CD4-positive, alpha-beta T cell treated with Interleukin-10 for 1 hour (primary cell): ENCODE data around the gene BPI.
"Not testable (repeated sequence)": the region's sequence is repeated elsewhere in the genome, so short reads cannot be mapped to it uniquely, and the experiment has no call there.

Experiments used
- DNase-seq: peaks from one replicate; pipeline ENCODE4 v3.0.0-alpha.2; 2020

Gene BPI

DNA sequence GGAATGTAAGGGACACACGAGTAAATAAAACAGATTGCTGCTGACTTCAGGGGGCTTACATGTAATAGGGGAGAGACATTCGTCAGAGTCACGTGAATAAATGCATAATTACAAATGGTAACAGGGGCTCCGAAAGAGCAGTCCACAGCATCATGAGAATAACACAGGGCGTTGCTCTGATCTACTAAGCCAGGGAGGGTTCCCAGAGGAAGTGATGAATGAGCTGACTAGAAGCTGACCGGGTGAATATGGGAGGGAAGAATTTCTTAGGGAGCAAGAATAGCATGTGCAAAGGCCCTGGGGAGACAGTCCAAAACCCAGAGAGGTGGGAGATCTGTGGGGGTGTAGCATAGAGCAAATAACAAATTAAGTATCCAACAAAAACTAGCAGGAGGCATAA lies 2.4 kb downstream of the BPI start:
- no peak for DNase-seq

DNA sequence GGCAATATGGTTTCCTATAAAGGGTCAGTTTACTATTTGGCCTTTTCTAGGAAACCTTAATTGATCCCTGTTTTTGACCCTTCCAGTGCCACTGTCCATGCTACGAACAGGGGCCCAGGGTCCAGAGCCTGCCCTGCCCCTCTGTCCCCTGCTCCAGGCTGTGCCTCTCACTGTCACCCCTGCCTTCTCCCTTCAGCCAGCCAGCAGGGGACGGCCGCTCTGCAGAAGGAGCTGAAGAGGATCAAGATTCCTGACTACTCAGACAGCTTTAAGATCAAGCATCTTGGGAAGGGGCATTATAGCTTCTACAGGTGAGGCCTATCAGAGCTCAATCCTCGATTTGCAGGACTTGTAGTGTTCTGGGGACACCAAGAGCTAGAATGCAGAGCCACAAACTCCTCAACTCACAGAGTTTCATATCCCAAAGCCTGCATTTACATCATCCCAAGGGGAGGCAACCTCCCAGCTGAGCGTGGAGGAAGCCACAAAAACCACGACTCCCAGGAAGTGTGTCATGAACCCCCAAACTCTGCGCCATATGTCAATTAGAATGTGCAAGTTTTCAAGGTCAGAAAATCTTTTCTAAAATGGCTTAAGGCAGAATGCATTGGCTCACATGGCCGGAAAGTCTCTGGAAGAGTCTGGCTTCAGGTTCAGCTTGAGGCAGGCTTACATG lies 3.6 kb downstream of the BPI start:
- no peak for DNase-seq

DNA sequence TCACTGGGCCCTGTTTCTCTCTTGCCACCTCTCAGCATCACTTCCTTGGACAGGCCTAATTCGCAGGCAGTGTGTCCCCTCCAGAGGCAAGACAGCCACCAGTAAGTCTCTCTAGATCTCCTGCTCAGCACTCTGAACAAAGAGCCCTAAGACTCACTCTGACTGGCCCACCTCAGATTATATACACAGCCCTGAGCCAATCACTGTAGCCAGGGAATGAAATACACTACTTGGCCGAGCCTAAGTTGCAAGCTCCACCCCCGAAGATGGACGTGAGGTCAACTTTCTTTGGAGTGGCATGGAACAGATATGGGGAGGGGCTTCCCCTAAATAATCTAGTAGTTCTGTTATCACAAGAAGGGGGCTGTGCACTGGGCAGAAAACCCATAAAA lies 4.1 kb downstream of the BPI start:
- no peak for DNase-seq

DNA sequence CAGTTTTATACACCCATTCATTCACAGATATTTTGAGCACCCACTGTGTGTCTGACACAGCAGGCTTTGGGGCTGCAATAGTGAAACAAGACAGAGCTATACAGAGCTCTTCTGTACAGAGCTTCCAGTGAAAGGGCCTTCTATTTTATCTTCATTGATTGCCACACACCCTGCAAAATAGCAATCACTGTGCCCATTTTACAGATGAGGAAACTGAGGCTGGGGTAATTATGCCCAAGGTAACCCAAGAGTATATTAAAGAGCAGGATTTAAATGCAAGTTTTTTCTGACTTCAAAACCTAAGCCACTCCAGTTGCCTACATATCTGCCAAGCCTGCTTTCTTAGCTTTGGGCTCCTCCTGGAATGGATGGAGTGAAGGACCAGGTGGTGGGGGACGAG lies 4.5 kb downstream of the BPI start:
- no peak for DNase-seq

DNA sequence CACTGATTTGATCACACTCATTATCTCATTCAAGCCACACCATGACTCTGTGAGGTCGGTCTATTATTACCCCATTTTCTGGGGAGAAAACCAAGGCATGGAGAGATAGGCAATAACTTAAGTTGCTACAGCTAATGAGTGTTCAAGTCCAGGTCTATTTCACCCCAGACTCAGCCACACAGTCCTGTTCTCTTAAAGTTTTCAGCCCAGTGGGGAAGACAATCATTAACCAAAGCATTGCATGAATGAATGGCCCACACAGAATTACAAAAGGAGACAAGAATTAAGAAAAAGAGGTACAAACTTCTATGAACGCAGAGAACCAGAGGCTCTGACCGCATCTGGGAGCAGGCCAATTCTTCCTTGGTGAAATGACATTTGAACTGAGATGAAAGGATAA lies 7.1 kb downstream of the BPI start:
- no peak for DNase-seq

DNA sequence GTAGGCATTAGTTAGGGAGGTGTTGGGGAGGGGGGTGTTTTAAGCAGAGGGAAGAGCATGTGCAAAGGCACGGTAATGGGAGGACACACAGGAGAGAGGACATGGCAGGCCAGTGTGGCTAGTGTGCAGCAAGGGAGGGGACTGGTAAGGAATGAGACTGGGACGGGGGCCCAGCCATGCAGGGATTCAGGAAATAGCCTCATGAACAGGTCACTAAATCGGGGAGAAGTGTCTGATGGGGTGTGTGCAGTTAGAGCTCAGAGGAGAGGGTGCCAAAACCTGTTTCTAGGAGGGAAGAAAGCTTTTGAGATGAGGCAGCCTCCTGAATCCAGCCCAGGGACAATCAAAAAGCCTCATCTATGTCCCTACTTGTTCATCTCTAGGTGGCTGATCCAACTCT lies 7.5 kb downstream of the BPI start:
- no peak for DNase-seq

DNA sequence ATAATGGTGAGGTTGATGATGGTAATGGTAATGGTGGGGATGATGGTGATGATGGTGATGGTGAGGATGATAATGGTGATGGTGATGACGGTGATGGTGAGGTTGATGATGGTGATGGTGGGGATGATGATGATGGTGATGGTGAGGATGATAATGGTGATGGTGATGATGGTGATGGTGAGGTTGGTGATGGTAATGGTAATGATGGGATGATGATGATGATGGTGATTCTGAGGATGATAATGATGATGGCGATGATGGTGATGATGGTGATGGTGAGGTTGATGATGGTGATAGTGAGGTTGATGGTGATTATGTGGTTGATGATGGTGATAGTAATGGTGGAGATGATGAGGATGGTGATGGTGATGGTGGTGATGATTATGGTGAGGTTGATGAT lies 9.7 kb downstream of the BPI start:
- DNase-seq: no peak

DNA sequence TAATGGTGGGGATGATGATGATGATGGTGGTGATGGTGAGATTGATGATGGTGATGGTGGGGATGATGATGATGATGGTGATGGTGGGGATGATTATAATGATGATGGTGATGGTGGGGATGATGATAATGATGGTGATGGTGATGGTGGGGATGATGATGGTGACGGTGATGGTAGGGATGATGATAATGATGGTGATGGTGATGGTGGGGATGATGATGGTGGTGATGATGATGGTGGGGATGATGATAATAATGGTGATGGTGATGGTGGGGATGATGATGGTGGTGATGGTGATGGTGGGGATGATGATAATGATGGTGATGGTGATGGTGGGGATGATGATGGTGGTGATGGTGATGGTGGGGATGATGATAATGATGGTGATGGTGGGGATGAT lies 10.4 kb downstream of the BPI start:
- DNase-seq: not testable (repeated sequence)

DNA sequence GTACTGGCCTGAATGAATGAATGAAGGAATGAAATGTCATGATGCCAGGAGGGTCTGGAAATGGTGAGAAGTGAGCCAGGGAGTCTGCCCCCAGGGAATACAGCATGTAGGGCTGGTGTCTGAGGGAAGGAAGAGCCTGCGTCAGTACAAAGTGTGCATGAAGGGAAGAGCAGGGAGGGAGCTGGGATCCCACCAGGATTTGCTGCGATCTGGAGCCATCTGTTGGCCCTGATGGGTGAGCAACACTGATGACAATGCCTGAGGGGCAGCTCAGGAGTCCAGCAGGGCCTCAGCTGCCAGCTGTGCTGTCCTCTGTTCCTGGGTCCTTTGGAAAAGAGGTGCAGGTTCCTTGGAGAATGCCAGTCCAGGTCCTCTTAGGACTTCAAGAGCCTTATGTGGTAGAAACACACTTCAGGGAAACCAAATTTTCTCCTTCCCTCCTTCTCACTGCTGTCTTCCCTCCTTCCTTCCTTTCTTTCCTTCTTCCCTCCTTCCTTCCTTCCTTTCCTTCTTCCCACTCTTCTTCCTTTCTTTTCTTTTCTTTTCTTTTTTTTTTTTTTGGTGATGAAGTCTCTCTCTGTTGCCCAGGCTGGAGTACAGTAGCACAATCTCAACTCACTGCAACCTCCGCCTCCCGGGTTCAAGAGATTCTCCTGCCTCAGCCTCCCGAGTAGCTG lies 11.5 kb downstream of the BPI start:
- DNase-seq: no peak

DNA sequence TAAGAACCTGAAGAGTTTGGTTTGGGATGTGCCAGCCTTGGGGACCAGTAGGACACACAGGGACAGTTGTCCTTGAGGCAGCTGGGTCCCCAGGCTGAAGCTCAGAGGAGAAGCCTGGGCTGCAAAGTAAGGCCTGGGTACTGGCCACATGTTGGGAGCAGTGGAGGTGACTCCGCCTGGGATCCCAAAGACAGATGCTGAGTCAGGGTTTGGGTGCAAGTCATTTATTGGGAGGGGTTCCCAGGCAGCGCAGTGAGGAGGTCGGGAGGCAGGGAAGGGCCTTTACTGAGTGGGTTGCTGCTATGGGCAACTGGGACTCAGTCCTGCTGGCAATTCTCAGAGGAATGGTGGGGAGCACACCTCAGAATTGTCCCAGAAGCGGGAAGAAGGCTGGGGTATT lies 12.4 kb downstream of the BPI start:
- no peak for DNase-seq

DNA sequence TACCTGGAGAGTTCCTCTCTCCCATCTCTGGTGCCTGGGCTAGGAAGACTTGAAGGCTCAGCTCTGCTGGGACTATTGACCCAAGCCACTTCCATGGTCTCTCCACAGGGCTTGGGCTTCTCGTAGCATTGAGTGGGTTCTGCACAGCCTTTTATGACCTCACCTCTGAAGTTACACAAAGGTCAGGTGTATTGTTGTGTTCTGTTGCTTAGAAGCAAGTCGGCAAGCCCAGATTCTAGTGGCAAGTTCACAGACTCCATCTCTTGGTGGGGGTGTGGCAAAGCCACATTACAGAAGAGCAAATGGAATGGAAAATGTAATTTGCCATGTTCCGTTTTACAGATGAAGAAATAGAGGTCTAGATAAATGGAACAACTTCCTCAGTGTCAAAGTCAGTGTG lies 13.5 kb downstream of the BPI start:
- DNase-seq: no peak

DNA sequence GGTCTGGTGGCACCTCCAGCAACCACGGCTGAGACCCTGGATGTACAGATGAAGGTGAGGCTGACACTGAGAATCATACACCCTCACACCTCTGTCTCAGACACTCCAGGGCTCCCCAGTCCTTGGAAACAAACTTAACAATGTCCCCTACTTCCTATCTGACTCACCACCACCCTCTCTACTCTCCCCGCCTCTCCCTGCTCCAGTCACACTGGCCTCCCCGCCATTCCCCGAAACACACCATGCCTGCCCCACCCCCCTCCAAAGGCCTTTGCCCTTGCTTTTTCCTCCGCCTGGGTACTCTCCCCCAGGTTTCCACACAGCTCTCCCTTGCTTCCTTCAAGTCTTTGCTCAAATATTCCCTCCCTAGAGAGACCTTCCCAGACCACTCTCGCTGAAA lies 16.3 kb downstream of the BPI start:
- no peak for DNase-seq

DNA sequence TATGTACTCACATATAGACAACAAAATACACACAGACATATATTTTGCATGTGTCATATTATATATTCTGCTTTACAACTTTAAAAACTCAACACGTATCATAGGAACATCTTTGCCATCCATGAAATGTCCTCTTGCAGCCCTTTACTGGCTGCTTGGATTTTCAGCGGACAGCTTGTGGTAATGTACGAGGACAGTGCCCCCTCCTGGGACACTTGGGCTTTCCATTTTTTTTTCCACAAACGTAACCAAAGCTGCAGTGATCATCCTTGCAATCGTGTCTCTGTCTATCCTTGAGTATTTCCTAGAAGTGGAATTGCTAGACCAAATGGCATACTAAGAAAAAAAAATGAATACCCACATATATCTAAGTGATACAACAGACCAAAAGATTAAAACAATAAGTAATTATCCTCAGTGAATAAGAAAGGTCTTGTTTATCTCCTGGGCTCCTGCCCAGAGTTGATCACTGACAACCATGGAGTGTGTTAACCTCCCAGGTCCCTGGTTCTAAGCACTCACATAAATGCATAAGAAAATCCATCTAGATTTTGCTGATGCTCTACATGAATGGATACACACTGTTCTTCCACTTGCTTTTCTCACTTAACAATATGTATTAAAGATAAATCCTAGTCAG lies 18.1 kb downstream of the BPI start:
- no peak for DNase-seq

DNA sequence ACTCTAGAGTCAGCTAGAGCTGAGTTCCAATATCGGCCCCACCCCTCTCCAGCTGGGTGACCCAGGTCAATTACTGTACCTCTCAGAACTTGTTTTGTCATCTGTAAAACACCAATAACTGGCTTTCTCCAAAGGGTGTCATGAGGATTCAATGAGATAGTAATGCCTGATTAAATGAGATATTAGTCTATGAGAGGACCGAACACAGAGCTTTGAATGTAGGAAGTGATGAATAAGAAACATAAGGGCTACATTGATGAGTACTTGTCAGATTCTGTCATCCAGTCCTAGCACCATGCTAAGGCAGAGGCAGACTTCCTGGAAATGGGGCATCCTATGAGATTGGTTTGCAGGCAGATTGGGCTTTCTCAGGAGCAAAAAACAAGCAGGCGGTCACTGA lies 20.2 kb downstream of the BPI start:
- DNase-seq: no peak

DNA sequence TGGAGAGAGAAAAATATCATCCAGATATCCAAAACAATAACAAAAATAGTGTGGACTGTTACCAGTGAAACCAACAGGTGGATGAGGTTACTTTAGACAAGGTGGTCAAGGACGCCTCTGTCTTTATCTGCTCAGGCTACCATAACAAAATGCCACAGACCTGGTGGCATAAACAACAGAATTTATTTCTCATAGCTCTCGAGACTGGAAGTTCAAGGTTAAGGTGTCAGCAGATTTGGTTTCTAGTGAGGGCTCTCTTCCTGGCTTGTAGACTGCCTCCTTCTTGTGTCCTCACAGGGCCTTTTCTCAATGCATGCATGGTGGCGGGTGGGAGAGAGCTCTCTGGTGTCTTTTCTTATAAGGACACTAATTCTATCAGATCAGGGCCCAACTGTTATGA lies 21.2 kb downstream of the BPI start:
- DNase-seq: no peak

DNA sequence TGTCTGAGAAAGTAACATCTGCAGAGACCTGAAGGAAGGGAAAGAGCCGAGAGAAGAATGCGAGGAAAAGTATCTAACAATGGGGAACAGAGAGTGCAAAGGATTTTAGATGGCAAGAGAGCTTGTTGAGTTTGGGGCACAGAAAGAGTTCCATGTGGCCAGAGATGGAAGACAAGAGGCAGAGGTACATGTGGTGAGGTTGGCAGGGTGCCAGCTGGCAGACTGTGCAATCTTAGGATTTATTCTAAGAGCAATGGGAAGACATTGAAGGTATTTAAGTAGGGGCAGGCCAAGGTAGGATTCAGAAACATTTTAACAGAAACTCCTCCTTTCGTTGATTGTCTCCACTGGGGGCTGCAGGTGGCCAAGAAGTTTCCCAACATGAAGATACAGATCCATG lies 21.9 kb downstream of the BPI start:
- no peak for DNase-seq

DNA sequence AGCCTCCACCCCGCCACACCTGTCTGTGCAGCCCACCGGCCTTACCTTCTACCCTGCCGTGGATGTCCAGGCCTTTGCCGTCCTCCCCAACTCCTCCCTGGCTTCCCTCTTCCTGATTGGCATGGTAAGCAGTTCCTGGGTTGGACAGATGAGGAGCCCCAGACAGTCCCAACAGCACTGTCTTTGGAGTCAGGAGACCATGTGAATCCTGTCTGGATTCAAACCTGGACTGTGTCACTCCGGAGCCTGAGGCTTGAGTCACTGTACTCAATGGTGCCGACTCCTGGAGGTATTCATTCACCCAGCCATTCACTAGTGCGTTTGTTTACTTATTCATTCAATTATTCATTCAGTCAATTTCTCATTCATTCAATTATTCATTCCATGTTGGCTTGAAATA lies 22.4 kb downstream of the BPI start:
- no peak for DNase-seq

DNA sequence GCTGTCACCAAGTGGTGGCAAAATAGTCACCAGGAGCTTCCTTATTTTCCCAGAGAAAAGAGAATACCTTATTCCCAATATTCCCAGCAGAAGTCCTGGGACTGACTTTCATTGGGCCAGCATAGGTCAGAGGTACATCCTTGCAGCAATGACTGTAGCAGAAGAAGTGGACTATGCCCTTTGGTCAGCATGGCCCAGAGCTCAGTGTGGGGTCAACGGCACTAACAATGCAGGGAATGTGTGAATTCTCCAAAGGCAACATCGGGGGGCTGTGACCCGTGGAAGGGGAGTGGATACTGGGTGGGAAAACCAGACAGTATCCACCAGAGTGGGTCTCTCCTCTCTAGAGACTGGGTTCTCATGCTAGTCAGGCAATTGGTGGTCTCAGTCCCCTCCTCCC lies 26.7 kb downstream of the BPI start:
- no peak for DNase-seq

DNA sequence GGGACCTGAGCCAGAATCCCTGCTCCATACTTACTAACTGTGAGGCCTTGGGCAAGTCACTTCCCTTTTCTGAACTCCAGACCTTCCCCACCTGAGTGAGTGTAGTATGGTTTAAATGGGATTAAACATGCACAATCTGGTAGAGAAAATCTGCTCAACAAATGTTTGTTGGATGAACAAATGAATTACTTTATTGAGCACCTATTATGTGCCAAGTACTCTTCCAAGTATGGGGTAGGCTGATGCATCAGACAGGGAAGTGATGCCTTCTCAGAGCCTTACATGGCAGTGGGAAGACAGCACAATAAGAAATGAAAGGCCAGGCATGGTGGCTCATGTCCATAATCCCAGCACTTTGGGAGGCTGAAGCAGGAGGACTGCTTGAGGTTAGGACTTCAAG lies 27.3 kb downstream of the BPI start:
- DNase-seq: no peak

DNA sequence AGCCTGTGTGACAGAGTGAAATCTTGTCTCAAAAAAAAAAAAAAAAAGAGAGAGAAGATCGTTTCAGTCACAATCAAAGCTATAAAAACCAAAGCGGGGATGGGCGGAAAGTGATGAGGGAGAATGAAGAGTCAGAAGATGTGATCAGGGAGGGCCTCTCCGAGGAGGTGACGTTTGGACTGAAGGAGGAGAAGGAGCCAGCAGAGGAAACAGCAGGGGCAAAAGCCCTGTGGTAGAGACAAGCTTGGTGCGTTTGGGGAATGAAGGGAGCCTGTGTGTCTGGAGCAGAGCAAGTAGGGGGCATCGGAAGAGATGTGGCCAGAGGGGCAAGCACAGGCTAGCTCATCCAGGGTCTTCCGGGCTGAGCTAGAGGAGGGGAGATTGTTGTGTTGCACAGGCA lies 27.9 kb downstream of the BPI start:
- no peak for DNase-seq

DNA sequence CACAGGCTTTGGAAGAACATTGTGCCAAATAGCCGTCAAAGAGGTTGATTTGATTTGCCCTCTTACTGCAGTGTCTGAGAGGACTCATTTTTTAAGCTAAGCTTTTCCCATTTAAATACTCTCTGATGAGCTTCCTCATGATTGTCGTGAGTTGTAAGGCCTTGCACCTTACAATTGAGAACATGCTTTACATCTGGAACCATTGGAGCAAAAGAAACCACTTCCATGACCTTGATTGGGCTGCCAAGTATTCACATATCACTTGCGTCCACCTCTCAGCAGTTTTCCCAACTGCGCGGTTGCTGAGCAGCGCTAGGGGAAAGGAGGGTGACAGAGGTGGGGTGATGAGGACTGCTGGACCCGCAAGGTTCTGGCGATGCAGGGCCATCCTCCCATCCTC lies 30.1 kb downstream of the BPI start:
- DNase-seq: no peak

DNA sequence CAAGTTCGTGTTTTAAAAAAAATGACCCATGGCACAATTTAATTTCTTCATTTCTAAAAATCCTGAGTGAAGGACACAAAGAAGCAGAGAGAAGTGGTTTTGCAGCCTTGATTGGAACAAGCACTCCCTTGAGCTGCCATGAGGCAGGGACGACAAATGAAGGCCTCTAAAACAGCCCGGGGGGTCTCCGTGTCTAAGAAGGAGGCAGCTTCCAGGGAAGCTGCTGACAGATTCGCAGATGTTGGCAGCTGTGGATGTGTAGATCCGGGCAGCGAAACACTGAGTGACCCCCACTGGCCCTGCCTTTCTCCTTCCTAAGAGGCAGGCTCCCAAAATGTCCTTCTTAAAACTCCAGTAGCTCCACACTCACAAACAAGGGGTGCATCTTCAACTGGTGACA lies 32.8 kb downstream of the BPI start:
- no peak for DNase-seq

DNA sequence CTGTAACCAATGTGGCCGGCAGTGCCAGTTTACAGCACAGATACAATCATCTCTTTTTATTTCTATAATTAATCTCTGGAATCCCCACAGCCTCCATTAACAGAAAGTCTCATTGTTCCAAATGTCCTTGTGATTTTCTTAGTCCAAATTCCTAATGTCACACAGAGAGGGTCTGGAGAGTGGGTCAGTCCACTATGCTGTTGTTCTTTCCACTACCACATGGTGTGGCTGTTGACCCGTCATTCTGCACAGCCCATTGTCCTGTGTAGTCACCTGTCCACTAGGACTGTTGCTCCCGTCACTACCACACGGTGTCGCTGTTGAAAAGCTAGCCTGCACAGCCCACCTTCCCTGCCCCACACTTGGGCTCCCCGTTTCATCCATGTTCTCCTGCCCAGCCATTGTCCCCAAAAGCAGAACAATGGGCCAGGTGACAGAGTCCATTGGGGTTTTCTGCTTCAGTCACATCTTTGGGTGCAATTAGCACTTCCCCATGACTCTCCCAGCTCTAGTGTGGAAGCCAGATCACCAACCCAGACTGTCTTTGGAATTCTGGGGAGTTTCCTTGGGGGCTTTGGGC lies 33.7 kb downstream of the BPI start:
- DNase-seq: no peak

DNA sequence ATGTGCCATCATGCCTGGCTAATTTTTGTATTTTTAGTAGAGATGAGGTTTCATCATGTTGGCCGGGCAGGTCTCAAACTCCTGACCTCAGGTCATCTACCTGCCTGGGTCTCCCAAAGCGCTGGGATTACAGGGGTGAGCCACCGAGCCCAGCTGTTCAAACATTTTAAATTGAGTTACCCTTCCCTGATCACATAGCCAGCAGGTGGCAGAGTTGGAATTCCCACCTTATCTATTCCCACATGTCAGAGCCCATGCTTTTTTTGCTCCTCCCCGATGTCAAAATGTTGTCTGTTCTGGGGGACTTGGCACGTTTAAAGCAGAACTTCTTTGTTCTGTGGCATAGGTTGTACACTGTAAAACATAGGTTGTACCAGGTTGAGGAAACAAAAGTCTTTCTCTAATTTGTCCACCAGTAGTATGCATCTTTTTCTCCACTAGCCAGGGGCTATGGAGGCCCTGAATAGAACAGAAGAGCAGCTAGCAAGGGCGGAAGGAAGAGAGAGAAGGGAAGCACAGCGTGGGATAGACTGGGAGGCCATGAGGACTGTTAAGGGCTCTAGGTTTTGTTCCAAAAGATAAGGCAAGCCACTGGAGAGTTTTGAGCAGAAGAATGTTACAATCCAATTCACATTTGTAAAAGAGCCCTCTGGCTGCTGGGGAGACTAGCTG lies 35.0 kb downstream of the BPI start:
- DNase-seq: no peak
